K562 (cell line): ENCODE measurements around the gene YBX2. TPM values are rescaled to one million over a fixed set of nuclear protein-coding genes. Genes with fewer than 3 reads are reported as not detected.

Experiments used
- CLOCK ChIP-seq: fragments of 250-450 bp; sonication (Bioruptor Pico); IDR thresholded peaks from 2 replicates; pipeline ENCODE4 v1.4.0; 2020; ENCODE audit warnings: mild to moderate bottlenecking, moderate library complexity, borderline replicate concordance
- DIDO1 ChIP-seq: fragments of 450-650 bp; IDR thresholded peaks from 2 replicates; pipeline ENCODE4 v1.6.1; 2016; ENCODE audit warnings: low read depth, missing biosample characterization, missing genetic modification characterization
- GABPB2 ChIP-seq: fragments of 250-450 bp; sonication (Bioruptor Pico); conservative IDR thresholded peaks from 2 replicates; pipeline ENCODE4 v1.5.1; 2021; ENCODE audit warnings: mild to moderate bottlenecking
- HCFC1 ChIP-seq: IDR thresholded peaks from 2 replicates; pipeline ENCODE4 v1.6.1; 2012; ENCODE audit warnings: low read depth, low read length, improper control_type of control experiment
- LEF1 ChIP-seq: fragments of 450-650 bp; IDR thresholded peaks from 2 replicates; pipeline ENCODE4 v1.6.1; 2016; ENCODE audit warnings: mild to moderate bottlenecking
- MAFK ChIP-seq: IDR thresholded peaks from 2 replicates; pipeline ENCODE4 v1.6.1; 2011; ENCODE audit warnings: low read length, improper control_type of control experiment
- MAZ ChIP-seq, 2 experiments: fragments of 450-650 bp in 1 of 2; sonication (generic) in 1 of 2; formaldehyde crosslinking; IDR thresholded peaks in 1 of 2; conservative IDR thresholded peaks in 1 of 2; 2 replicates each; pipeline versions ENCODE4 v1.4.0 to v1.5.0; 2020; ENCODE audit warnings: mild to moderate bottlenecking in 1 of 2, missing genetic modification reagents in 1 of 2
- MCM2 ChIP-seq: fragments of 450-650 bp; IDR thresholded peaks from 2 replicates; pipeline ENCODE4 v1.6.1; 2017; ENCODE audit warnings: low read depth, mild to moderate bottlenecking
- MXI1 ChIP-seq: IDR thresholded peaks from 2 replicates; pipeline ENCODE4 v1.6.1; 2011; ENCODE audit warnings: low read depth, mild to moderate bottlenecking, improper control_type of control experiment, low read length
- NBN ChIP-seq: fragments of 450-650 bp; IDR thresholded peaks from 2 replicates; pipeline ENCODE4 v1.6.1; 2016; ENCODE audit warnings: low read depth, mild to moderate bottlenecking
- PHTF2 ChIP-seq: fragments of 250-450 bp; sonication (Bioruptor Pico); IDR thresholded peaks from 2 replicates; pipeline ENCODE4 v1.5.0; 2021; ENCODE audit warnings: mild to moderate bottlenecking
- PRDM10 ChIP-seq: fragments of 450-650 bp; IDR thresholded peaks from 2 replicates; pipeline ENCODE4 v1.6.1; 2018; ENCODE audit not compliant: partially characterized antibody
- SMAD3 ChIP-seq: fragments of 450-650 bp; formaldehyde crosslinking; conservative IDR thresholded peaks from 2 replicates; pipeline ENCODE4 v1.4.0; 2020; ENCODE audit warnings: mild to moderate bottlenecking
- STAT5A ChIP-seq: IDR thresholded peaks from 2 replicates; pipeline ENCODE4 v1.6.1; 2012; ENCODE audit warnings: low read length, inconsistent platforms, borderline replicate concordance
- TCF3 ChIP-seq: sonication (generic); formaldehyde crosslinking; IDR thresholded peaks from 2 replicates; pipeline ENCODE4 v1.4.0; 2020; ENCODE audit warnings: mild to moderate bottlenecking, missing genetic modification reagents
- TFAP4 ChIP-seq: sonication (generic); formaldehyde crosslinking; IDR thresholded peaks from 2 replicates; pipeline ENCODE4 v1.8.0; 2022; ENCODE audit warnings: missing genetic modification reagents, mild to moderate bottlenecking, moderate library complexity, borderline replicate concordance
- U2AF2 ChIP-seq: fragments of 200-400 bp; formaldehyde crosslinking; optimal IDR thresholded peaks from 2 replicates; pipeline ENCODE3; 2017; ENCODE audit warnings: low read depth, mild to moderate bottlenecking, low read length
- ZBTB1 ChIP-seq: sonication (generic); formaldehyde crosslinking; IDR thresholded peaks from 2 replicates; pipeline ENCODE4 v1.8.1; 2023; ENCODE audit warnings: missing genetic modification reagents, low read depth, mild to moderate bottlenecking, borderline replicate concordance
- ZBTB7A ChIP-seq: IDR thresholded peaks from 2 replicates; pipeline ENCODE4 v1.6.1; 2011; ENCODE audit warnings: low read depth, mild to moderate bottlenecking, low read length, moderate library complexity, borderline replicate concordance; ENCODE audit not compliant: control insufficient read depth
- ZKSCAN8 ChIP-seq: fragments of 200-800 bp; sonication (Bioruptor generic); IDR thresholded peaks from 2 replicates; pipeline ENCODE4 v1.6.1; 2016; ENCODE audit warnings: missing genetic modification characterization, missing compliant biosample characterization
- ZNF695 ChIP-seq: fragments of 450-650 bp; formaldehyde crosslinking; IDR thresholded peaks from 2 replicates; pipeline ENCODE4 v1.4.0; 2020; ENCODE audit warnings: mild to moderate bottlenecking, moderate library complexity
- ZZZ3 ChIP-seq: fragments of 450-650 bp; IDR thresholded peaks from 2 replicates; pipeline ENCODE4 v1.6.1; 2016; ENCODE audit warnings: antibody characterized with exemption, mild to moderate bottlenecking, moderate library complexity
- polyA plus RNA-seq, 8 experiments: library from polyadenylated mRNA; depleted of rRNA in 4 of 8; stranded (reverse) in 5 of 8; unstranded in 3 of 8; fragments of >200 nt; fragmentation: Nextera tagmentation in 2 of 8; fragmentation: Illumina TruSeq in 1 of 8; extraction: Ambion mirVana in 2 of 8; extraction: Trizol in 1 of 8; gene quantifications; 2 replicates each; pipeline versions ENCODE4 v1.2.1 to v1.2.3, GENCODE V29; 2011 to 2014; ENCODE audit warnings: inconsistent platforms in 1 of 8, missing spikeins in 1 of 8
- total RNA-seq, 7 experiments: library from RNA; depleted of rRNA in 6 of 7; stranded (reverse); fragments of >200 nt in 6 of 7; fragmentation: Illumina TruSeq in 2 of 7; extraction: Trizol in 2 of 7; gene quantifications; 2 replicates each; pipeline versions ENCODE4 v1.2.1 to v1.2.3, GENCODE V29; 2011 to 2021; ENCODE audit warnings: low replicate concordance in 1 of 7

Gene YBX2
- total and polyA plus RNA-seq, 9 of the 15 experiments (the other 6 are each of a cell fraction or from before 2014, with no cell fraction given): 0.03 to 0.59 (median 0.27) TPM; not detected in 6

GRCh38 chr17:7252176-7253043, 42.0 kb downstream of the YBX2 start, which contains the start of gene ELP5 (continued):
- no peak for TF ChIP-seq ZKSCAN8 (CRISPR knock-in tag)
- no peak for TF ChIP-seq MCM2
- TF ChIP-seq GABPB2 (CRISPR knock-in tag): no peak
- TF ChIP-seq TCF3 (CRISPR knock-in tag): no peak
- no peak for TF ChIP-seq ZNF695 (CRISPR knock-in tag)
- TF ChIP-seq HCFC1: peak; percentile 73
- TF ChIP-seq STAT5A: no peak
- TF ChIP-seq NBN: peak; percentile 81; the same call in 1 of the 2 replicates
- no peak for TF ChIP-seq CLOCK (CRISPR knock-in tag)
- no peak for TF ChIP-seq PHTF2 (CRISPR knock-in tag)
- peak; percentile 51; the same call in 1 of the 2 replicates for TF ChIP-seq MXI1
- TF ChIP-seq U2AF2: no peak
- TF ChIP-seq ZBTB7A: peak; percentile 96
- no peak for TF ChIP-seq DIDO1
- TF ChIP-seq ZZZ3: no peak
- TF ChIP-seq SMAD3 (CRISPR knock-in tag): no peak
- TF ChIP-seq ZBTB1: no peak
- TF ChIP-seq TFAP4 (CRISPR knock-in tag): peak; percentile 74
- TF ChIP-seq MAFK: no peak
- TF ChIP-seq LEF1: peak; percentile 55
- TF ChIP-seq MAZ (CRISPR knock-in tag; conservative IDR thresholded peaks at IDR 0.05 in 1 of 2, IDR thresholded peaks at IDR 0.05 in 1 of 2): peak; percentile 71 to 78; a peak in 2 of 4 replicates
- TF ChIP-seq PRDM10: peak; percentile 65
